Esophagus squamous epithelium (tissue), 4 donors: ENCODE results near the gene AMPH.
A peak's percentile ranks its signal among the peaks of the same experiment; 100 is the strongest.
"Not testable (repeated sequence)": the region's sequence is repeated elsewhere in the genome, so short reads cannot be mapped to it uniquely, and the experiment has no call there.

Source experiments
- POLR2A ChIP-seq, 4 donors: fragments of 450-650 bp; IDR thresholded peaks; one replicate each; pipeline ENCODE4 v1.6.1; 2017; ENCODE audit warnings: antibody characterized with exemption in 4 of 4, mild to moderate bottlenecking in 4 of 4, moderate library complexity in 3 of 4
- TF ChIP-seq, protein P1 (sequence below), 6 experiments: fragments of 450-650 bp in 4 of 6; fragments of 200-600 bp in 2 of 6; sonication (generic) in 2 of 6; IDR thresholded peaks; one replicate each; pipeline ENCODE4 v1.5.1; 2016 to 2019; ENCODE audit warnings: antibody characterized with exemption in 6 of 6, mild to moderate bottlenecking in 4 of 6, moderate library complexity in 4 of 6

DNA sequence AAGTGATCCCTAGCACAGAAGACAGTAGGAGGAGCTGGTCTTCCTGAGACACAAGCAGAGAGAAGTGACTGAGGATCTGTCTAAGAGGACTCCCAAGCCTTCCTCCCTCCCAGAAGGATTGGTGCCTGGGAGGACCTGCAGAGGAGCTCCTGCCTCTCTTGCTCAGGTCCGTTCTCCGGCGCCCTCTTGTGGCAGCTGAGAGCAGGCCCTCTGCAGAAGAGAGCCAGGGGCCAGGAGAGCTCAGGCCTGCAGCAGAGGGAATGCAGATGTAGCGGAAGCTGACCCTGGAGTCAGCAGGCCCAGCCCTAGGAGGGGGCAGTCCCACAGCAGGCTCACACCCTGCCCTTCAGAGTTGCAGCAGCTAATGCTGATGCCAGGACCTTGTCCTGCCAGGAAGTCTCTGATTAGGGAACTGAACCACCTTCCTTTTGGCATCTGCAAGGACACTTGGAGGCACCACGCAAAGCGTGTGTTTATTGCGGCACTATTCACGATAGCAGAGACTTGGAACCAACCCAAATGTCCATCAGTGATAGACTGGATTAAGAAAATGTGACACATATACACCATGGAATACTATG, 276.8 kb downstream of the AMPH start:
- TF ChIP-seq, protein P1, sequence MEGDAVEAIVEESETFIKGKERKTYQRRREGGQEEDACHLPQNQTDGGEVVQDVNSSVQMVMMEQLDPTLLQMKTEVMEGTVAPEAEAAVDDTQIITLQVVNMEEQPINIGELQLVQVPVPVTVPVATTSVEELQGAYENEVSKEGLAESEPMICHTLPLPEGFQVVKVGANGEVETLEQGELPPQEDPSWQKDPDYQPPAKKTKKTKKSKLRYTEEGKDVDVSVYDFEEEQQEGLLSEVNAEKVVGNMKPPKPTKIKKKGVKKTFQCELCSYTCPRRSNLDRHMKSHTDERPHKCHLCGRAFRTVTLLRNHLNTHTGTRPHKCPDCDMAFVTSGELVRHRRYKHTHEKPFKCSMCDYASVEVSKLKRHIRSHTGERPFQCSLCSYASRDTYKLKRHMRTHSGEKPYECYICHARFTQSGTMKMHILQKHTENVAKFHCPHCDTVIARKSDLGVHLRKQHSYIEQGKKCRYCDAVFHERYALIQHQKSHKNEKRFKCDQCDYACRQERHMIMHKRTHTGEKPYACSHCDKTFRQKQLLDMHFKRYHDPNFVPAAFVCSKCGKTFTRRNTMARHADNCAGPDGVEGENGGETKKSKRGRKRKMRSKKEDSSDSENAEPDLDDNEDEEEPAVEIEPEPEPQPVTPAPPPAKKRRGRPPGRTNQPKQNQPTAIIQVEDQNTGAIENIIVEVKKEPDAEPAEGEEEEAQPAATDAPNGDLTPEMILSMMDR (IDR thresholded peaks at IDR 0.05) = peak in 5 of 6 experiments; percentile 18 to 46 (median 43)
- not testable (repeated sequence) for TF ChIP-seq POLR2A (IDR thresholded peaks at IDR 0.05)
